ENCODE data around the gene MARCHF2.

MARCHF2 gene

GRCh38 chr19:8453616-8454015, 40.5 kb downstream of the MARCHF2 start:
- DNase-seq (ENCODE audit: low read depth in 2 of 2) = no peak

GRCh38 chr19:8454218-8454617, 41.1 kb downstream of the MARCHF2 start:
- DNase-seq (ENCODE audit: low read depth in 2 of 2) = no peak

DNA sequence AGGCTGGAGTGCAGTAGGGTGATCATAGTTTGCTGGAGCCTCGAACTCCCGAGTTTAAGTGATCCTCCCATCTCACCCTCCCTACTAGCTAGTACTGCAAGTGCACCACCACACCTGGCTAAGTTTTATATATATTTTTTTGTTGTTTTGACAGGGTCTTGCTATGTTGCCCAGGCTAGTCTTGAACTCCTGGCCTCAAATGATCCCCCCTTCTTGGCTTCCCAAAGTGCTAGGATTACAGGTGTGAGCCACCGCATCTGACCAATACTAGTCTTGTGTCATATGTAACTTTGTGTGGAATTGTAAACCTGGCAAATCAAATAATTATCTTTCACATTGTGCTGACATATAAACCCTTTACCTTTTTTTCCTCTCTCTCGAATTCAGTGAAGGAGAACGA, 41.9 kb downstream of the MARCHF2 start:
- DNase-seq (ENCODE audit: low read depth in 2 of 2) = no peak

GRCh38 chr19:8456064-8456463, 43.0 kb downstream of the MARCHF2 start:
- no peak for DNase-seq (ENCODE audit: low read depth in 2 of 2)

DNA sequence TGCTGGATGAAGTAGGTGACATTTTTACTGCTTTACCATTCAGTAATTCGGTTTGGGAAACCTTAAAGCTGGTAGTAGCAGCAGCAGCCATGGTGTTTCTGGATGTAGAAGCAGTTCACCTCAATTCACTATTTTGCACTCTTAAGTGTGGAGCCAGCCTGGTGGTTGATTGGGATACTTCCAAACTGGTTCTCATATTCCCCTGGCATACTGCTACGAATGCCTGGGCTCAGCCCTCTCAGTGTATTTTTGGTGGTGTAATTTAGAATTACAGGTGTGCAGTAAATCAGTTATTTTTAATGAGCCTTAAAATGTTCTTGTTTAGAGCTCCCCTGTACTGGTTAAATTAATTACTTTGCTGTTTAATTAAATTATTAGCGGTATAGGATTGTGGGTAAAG, 44.1 kb downstream of the MARCHF2 start:
- DNase-seq (ENCODE audit: low read depth in 2 of 2) = no peak

DNA sequence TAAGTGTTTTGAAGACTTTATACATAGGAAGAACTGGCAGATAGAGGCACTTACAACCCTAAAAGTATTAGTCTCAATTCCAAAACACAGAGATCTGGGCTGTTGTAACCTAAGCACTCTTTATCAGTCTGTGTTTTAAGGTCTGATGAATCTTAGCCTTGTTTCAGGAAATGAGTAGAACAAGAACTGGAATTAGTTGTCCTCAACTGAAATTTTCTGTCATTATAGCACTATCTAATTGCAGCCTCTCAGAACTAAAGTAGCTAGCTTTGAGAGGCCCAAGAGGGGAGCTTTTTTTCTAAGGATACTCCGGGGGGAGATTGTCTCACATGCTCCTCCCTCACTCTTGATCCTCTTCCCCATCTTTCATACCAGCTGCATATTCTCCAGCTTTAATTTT, 44.7 kb downstream of the MARCHF2 start:
- DNase-seq (ENCODE audit: low read depth in 2 of 2) = no peak

DNA sequence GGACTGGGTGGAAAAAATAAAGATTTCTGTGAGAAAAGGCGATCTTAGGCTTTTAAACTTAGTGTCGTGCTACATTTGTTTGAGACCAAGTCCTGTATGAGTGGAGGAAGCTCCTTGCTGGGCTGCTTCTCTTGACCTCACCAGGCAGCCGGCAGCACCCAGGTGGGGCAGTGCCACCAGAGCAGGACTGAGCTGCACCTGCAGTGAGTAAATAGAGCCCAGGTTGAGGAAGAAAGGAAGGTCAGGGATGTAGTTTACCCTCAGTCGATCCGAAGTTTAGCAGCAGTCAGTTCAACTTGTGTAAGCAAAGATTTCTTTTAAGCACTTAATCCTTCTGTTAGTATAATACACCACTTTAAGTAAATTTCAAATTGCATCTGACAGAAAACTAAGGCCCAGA, 45.3 kb downstream of the MARCHF2 start:
- DNase-seq (ENCODE audit: low read depth in 2 of 2) = no peak

DNA sequence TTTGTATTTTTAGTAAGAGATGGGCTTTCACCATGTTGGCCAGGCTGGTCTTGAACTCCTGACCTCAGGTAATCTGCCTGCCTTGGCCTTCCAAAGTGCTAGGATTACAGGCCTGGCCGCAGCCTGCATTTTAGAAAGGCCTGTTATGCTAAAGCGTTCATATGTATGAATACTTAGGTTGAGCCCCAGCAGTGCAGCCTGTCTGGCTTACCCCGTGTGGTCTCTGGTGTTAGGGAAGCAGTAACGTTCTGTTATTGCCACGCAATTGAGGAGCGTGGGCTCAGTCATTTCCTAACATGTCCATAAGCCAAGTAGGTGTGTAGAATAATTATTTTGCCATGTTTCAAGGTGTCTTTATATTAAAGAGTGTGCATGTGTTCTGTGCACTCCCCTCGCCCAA, 46.0 kb downstream of the MARCHF2 start:
- DNase-seq (ENCODE audit: low read depth in 2 of 2) = no peak

GRCh38 chr19:8459520-8460270, 46.6 kb downstream of the MARCHF2 start:
- no peak for DNase-seq (ENCODE audit: low read depth in 2 of 2)

GRCh38 chr19:8460516-8461298, 47.6 kb downstream of the MARCHF2 start:
- no peak for DNase-seq (ENCODE audit: low read depth in 2 of 2)

- DNase-seq (ENCODE audit: low read depth in 2 of 2) = no peak
These were observed 48.3 kb downstream of the MARCHF2 start for GRCh38 chr19:8461376-8461775.

DNA sequence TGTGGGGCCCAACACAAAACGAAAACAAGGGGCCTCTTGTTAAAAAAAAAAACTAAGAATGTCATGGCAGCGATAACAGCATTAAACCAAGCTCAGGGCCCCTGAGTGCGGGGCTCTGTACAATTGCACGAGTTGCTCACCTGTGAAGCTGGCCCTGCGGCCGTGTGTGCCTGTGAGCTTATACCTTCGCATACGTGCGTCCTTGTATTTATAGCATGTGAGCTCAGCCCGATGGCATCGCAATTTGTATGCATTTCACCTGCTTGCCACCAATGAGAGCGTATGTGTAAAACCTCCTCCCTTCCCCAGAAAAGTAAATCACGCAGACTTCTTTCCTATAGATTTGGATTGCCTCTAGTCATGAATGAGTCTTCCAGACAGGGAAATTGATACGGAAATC, 48.8 kb downstream of the MARCHF2 start:
- DNase-seq (ENCODE audit: low read depth in 2 of 2) = no peak

DNA sequence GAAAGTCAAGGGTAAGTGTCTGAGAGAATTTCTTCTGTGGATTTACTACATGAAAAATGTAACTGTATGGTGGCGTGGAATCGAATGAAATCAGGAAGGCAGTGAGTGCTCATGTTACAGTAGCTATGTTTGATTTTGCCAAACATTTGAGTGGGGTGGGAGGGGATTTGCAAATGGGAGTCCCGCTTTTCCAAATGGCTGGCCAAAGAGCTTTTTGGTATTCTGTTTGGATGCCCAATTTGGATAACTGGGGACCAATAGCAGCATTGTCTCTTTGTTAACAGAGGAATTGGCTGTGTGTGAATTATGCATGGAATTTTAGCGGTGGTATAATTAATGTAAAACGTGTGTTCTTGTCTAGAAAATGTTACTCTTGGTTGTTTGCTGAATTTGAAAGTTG, 49.5 kb downstream of the MARCHF2 start:
- DNase-seq (ENCODE audit: low read depth in 2 of 2) = no peak

- no peak for DNase-seq (ENCODE audit: low read depth in 2 of 2)
These were observed 50.3 kb downstream of the MARCHF2 start for GRCh38 chr19:8463365-8463764.

GRCh38 chr19:8466018-8466417, 52.9 kb downstream of the MARCHF2 start:
- no peak for DNase-seq (ENCODE audit: low read depth in 2 of 2)

DNA sequence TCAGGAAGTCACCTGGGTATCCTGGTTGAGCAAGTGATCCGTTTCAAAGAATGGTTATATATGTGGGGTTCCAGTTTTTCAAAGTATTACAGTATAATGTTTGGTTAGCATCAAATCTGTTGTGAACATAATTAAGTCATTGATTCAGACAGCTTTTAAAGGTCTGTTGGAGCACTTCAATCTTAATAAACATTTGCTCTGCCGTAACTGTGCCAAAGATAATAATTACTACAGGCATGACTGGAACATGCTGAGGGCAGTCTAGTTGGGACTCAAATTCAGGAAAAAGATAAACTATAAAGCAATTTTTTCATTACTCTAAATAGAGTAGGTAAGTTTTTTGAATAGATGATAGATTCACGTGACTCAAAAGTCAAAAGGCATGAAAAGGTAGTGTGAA, 55.0 kb downstream of the MARCHF2 start:
- no peak for DNase-seq (ENCODE audit: low read depth in 2 of 2)

- DNase-seq (ENCODE audit: low read depth in 2 of 2) = no peak
These were observed 55.8 kb downstream of the MARCHF2 start for GRCh38 chr19:8468761-8469373.

GRCh38 chr19:8469613-8470368, 56.7 kb downstream of the MARCHF2 start:
- no peak for DNase-seq (ENCODE audit: low read depth in 2 of 2)

DNA sequence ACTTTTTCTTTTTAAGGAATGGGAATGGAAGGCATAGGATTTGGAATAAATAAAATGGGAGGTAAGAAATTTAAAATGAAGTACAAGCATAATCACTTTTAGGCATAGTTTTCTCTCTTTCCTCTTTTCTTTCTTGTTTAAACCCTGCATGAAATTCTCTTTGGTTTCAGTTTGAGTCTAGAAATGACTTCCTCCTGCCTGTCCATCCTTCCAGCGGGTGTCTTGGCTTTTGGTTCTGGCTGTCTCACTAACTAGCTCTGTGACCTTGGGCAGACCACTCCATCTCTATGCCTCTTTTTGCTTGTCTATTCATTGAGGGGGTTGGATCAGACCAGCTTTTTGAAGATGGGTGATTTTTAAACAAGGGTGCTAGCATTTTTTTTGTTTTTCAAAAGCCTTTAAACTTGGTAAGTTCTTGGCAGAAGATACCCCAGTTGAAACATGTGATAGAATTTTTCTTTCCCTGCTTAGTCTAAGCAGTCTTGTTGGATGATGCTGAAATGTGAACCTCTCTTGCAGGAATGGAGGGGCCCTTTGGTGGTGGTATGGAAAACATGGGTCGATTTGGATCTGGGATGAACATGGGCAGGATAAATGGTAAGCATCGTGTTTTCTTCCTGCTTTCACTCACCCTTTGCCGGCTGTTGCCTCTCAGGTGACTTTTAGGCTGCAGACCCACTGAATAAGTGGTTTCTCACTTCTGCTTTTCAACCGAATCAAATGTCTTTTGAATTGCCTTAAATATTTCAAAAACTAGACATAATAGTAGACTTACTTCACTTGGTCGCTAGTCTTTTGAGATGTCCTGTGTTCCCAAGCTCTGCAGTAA, 60.8 kb downstream of the MARCHF2 start:
- no peak for DNase-seq (ENCODE audit: low read depth in 2 of 2)

- no peak for DNase-seq (ENCODE audit: low read depth in 2 of 2)
These were observed 61.9 kb downstream of the MARCHF2 start for GRCh38 chr19:8475005-8475404.

DNA sequence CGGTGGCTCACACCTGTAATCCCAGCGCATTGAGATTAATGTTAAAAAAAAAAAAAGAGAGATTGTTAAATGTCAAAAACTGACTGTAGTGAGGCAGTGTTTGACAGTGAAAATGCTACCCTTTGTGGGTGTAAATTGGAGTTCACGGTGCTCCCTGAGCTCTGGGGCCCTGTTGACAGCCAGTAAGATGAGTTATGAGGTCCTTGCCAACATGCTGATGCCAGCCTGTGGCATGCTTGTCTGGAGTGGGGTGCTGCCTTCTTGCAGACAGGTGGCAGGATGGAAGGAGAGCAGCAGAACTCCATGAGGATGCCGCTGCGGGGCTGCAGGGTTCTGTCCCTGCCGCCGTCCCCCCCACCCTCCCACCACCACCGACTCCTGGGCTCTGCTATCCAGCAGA, 63.4 kb downstream of the MARCHF2 start:
- DNase-seq (ENCODE audit: low read depth in 2 of 2) = no peak

Data from stimulated activated CD8-positive, alpha-beta memory T cell treated with anti-CD3 and anti-CD28 coated beads, Interleukin-7, amount 100 ng/mL, for 4 hours (primary cell).